Naive thymus-derived CD4-positive, alpha-beta T cell (primary cell): ENCODE measurements around the gene COP1. TPM values are rescaled to one million over a fixed set of nuclear protein-coding genes. Genes with fewer than 3 reads are reported as not detected.
A peak's percentile ranks its signal among the peaks of the same experiment; 100 is the strongest.

Source experiments
- ATAC-seq: fragments of 150-1000 bp; cut with Tn5 transposase; 2 replicates; pipeline ENCODE4 v1.10.0; 2021; ENCODE audit warnings: mild to moderate bottlenecking, moderate library complexity
- CTCF ChIA-PET: fragments of 350-600 bp; sonication (Branson Sonifier 250); formaldehyde crosslinking; loops from one replicate; lab custom pipeline; 2021; ENCODE audit warnings: antibody characterized with exemption; lab: Charles Lee
- POLR2A ChIA-PET: fragments of 350-600 bp; sonication (Branson Sonifier 250); formaldehyde crosslinking; loops from one replicate; lab custom pipeline; 2021; ENCODE audit warnings: antibody characterized with exemption, inconsistent platforms; lab: Charles Lee
- DNase-seq, 9 donors: peaks; one replicate each; pipeline versions ENCODE4 v3.0.0 to v3.0.0-alpha.2; 2020 to 2022; ENCODE audit warnings: mixed read lengths in 1 of 9
- H3K27ac ChIP-seq: one replicate; pipeline ENCODE4 v1.7.0; 2013; ENCODE audit warnings: mild to moderate bottlenecking, low read depth, low read length, moderate library complexity
- H3K27me3 ChIP-seq, 2 donors: one replicate each; pipeline ENCODE4 v1.7.0; 2013; ENCODE audit warnings: low read length in 2 of 2, mild to moderate bottlenecking in 2 of 2, moderate library complexity in 2 of 2; ENCODE audit not compliant: control insufficient read depth in 2 of 2, insufficient read depth in 2 of 2
- H3K36me3 ChIP-seq, 3 experiments: 1 replicate in 2 of 3; 2 replicates in 1 of 3; pipeline ENCODE4 v1.7.0; 2013; ENCODE audit warnings: low read length in 3 of 3, mild to moderate bottlenecking in 3 of 3, moderate library complexity in 1 of 3; ENCODE audit not compliant: insufficient read depth in 3 of 3, control insufficient read depth in 2 of 3
- H3K4me1 ChIP-seq, 2 donors: one replicate each; pipeline ENCODE4 v1.7.0; 2013; ENCODE audit warnings: low read length in 2 of 2, mild to moderate bottlenecking in 2 of 2, moderate library complexity in 1 of 2; ENCODE audit not compliant: control insufficient read depth in 2 of 2, insufficient read depth in 2 of 2
- H3K4me3 ChIP-seq: 2 replicates; pipeline ENCODE4 v1.7.0; 2013; ENCODE audit warnings: mild to moderate bottlenecking, low read length
- H3K9me3 ChIP-seq, 3 experiments: 1 replicate in 2 of 3; 2 replicates in 1 of 3; pipeline ENCODE4 v1.7.0; 2013; ENCODE audit warnings: low read length in 3 of 3; ENCODE audit not compliant: control insufficient read depth in 2 of 3
- H3K27ac Mint-ChIP-seq, 9 donors: one replicate each; pipeline ENCODE4 v1.8.0; 2020 to 2022; ENCODE audit warnings: mixed read lengths in 9 of 9, mild to moderate bottlenecking in 8 of 9, moderate library complexity in 5 of 9, inconsistent platforms in 2 of 9
- H3K27me3 Mint-ChIP-seq, 5 donors: one replicate each; pipeline ENCODE4 v1.8.0; 2021 to 2022; ENCODE audit warnings: mixed read lengths in 5 of 5, mild to moderate bottlenecking in 1 of 5
- H3K36me3 Mint-ChIP-seq, 5 donors: one replicate each; pipeline ENCODE4 v1.8.0; 2020 to 2022; ENCODE audit warnings: mixed read lengths in 5 of 5, mild to moderate bottlenecking in 3 of 5, inconsistent platforms in 1 of 5
- H3K4me1 Mint-ChIP-seq, 7 donors: one replicate each; pipeline ENCODE4 v1.8.0; 2020 to 2022; ENCODE audit warnings: mixed read lengths in 7 of 7, mild to moderate bottlenecking in 3 of 7, inconsistent platforms in 1 of 7
- H3K4me3 Mint-ChIP-seq, 10 donors: one replicate each; pipeline ENCODE4 v1.8.0; 2020 to 2022; ENCODE audit warnings: mild to moderate bottlenecking in 10 of 10, mixed read lengths in 10 of 10, moderate library complexity in 6 of 10, inconsistent platforms in 2 of 10
- H3K9me3 Mint-ChIP-seq, 11 donors: one replicate each; pipeline ENCODE4 v1.8.0; 2020 to 2022; ENCODE audit warnings: mixed read lengths in 11 of 11, mild to moderate bottlenecking in 4 of 11, inconsistent platforms in 1 of 11, moderate library complexity in 1 of 11
- intact Hi-C, 2 donors: fragments of 100-400 bp; cut with micrococcal nuclease; formaldehyde crosslinking; loops; one replicate each; pipeline ENCODE4 v1.15.1; 2023
- polyA plus RNA-seq, 2 donors: library from polyadenylated mRNA; unstranded; fragments of 300-500 nt; fragmentation: Illumina TruSeq; gene quantifications; one replicate each; pipeline ENCODE4 v1.2.3, GENCODE V29; 2021
- total RNA-seq, 6 experiments: library from RNA in 5 of 6; stranded (reverse) in 5 of 6; gene quantifications; 1 replicate in 5 of 6; 2 replicates in 1 of 6; pipeline ENCODE4 v1.2.3 and lab custom pipeline; 2021 to 2026

The COP1 gene
- total and polyA plus RNA-seq, 7 experiments from 2014 or later: 39.1 to 57.0 (median 43.9) TPM

GRCh38 chr1:176110203-176110602 lies 96.9 kb downstream of the COP1 start:
- peaks cover 0 to 20% (median 5%) of the 10 kb centered on the region in 7 donors for H3K4me1 Mint-ChIP-seq
- peaks cover 0 to 29% (median 6%) of the 10 kb centered on the region in 11 donors for H3K9me3 Mint-ChIP-seq
- no peak for ATAC-seq
- H3K36me3 ChIP-seq: peaks cover 0 to 11% (median 0%) of the 10 kb centered on the region in 3 experiments
- no peaks in the 10 kb centered on the region for H3K27me3 ChIP-seq
- no peak overlapping the region for H3K27ac ChIP-seq
- POLR2A ChIA-PET: no interaction called here
- no peaks in the 10 kb centered on the region for H3K4me1 ChIP-seq
- no peak overlapping the region for H3K4me3 Mint-ChIP-seq
- H3K27ac Mint-ChIP-seq: no peak overlapping the region
- peaks cover 21 to 78% (median 71%) of the 10 kb centered on the region in 5 donors for H3K36me3 Mint-ChIP-seq
- DNase-seq: no peak
- no peaks in the 10 kb centered on the region for H3K9me3 ChIP-seq
- H3K4me3 ChIP-seq: no peak overlapping the region
- CTCF ChIA-PET: interaction anchor here (0.6 kb wide), 1 partner anchor 13 kb away, joined by 7 read pairs; no protein-coding TSS in a partner anchor
- no peaks in the 10 kb centered on the region for H3K27me3 Mint-ChIP-seq
- intact Hi-C loops: no loop called here

GRCh38 chr1:176102768-176103350 lies 104.2 kb downstream of the COP1 start:
- ATAC-seq (no peak), DNase-seq (no peak)
- H3K27ac ChIP-seq: no peak overlapping the region
- peaks cover 0 to 4% (median 0%) of the 10 kb centered on the region in 7 donors for H3K4me1 Mint-ChIP-seq
- intact Hi-C loops: no loop called here
- peaks cover 0 to 21% (median 0%) of the 10 kb centered on the region in 3 experiments for H3K9me3 ChIP-seq
- POLR2A ChIA-PET: no interaction called here
- H3K27me3 ChIP-seq: no peaks in the 10 kb centered on the region
- peaks cover 13 to 88% (median 81%) of the 10 kb centered on the region in 5 donors for H3K36me3 Mint-ChIP-seq
- H3K4me3 ChIP-seq: no peak overlapping the region
- H3K4me3 Mint-ChIP-seq: no peak overlapping the region
- H3K36me3 ChIP-seq: peaks cover 0 to 46% (median 0%) of the 10 kb centered on the region in 3 experiments
- H3K27me3 Mint-ChIP-seq: no peaks in the 10 kb centered on the region
- no peaks in the 10 kb centered on the region for H3K4me1 ChIP-seq
- peaks cover 0 to 69% (median 44%) of the 10 kb centered on the region in 11 donors for H3K9me3 Mint-ChIP-seq
- CTCF ChIA-PET: no interaction called here
- no peak overlapping the region for H3K27ac Mint-ChIP-seq

GRCh38 chr1:176101951-176102642 lies 105.0 kb downstream of the COP1 start:
- Histone ChIP-seq H3K27me3 (no peaks in the 10 kb centered on the region), H3K27ac (no peak overlapping the region), H3K4me1 (no peaks in the 10 kb centered on the region), H3K36me3 (peaks cover 0 to 52% (median 0%) of the 10 kb centered on the region in 3 experiments), H3K4me3 (no peak overlapping the region), H3K9me3 (peaks cover 0 to 22% (median 0%) of the 10 kb centered on the region in 3 experiments)
- Mint-ChIP-seq H3K4me3 (no peak overlapping the region), H3K4me1 (peaks cover 0 to 4% (median 0%) of the 10 kb centered on the region in 7 donors), H3K9me3 (peaks cover 0 to 76% (median 45%) of the 10 kb centered on the region in 11 donors), H3K27me3 (no peaks in the 10 kb centered on the region), H3K36me3 (peaks cover 13 to 88% (median 81%) of the 10 kb centered on the region in 5 donors), H3K27ac (no peak overlapping the region)
- ChIA-PET POLR2A (no interaction called here), CTCF (no interaction called here)
- ATAC-seq: no peak
- intact Hi-C loops: no loop called here
- no peak for DNase-seq

GRCh38 chr1:176098560-176098959 lies 108.5 kb downstream of the COP1 start:
- H3K27me3 ChIP-seq: no peaks in the 10 kb centered on the region
- no peak for DNase-seq
- ChIA-PET POLR2A (no interaction called here), CTCF (no interaction called here)
- peaks cover 0 to 46% (median 0%) of the 10 kb centered on the region in 3 experiments for H3K36me3 ChIP-seq
- no peak overlapping the region for H3K27ac ChIP-seq
- no peak overlapping the region for H3K4me3 Mint-ChIP-seq
- no peak overlapping the region for H3K27ac Mint-ChIP-seq
- no peaks in the 10 kb centered on the region for H3K4me1 ChIP-seq
- intact Hi-C loops: no loop called here
- H3K36me3 Mint-ChIP-seq: peaks cover 13 to 83% (median 72%) of the 10 kb centered on the region in 5 donors
- no peaks in the 10 kb centered on the region for H3K27me3 Mint-ChIP-seq
- peaks cover 0 to 74% (median 46%) of the 10 kb centered on the region in 11 donors for H3K9me3 Mint-ChIP-seq
- peaks cover 0 to 4% (median 0%) of the 10 kb centered on the region in 7 donors for H3K4me1 Mint-ChIP-seq
- H3K4me3 ChIP-seq: no peak overlapping the region
- H3K9me3 ChIP-seq: peaks cover 0 to 22% (median 0%) of the 10 kb centered on the region in 3 experiments
- ATAC-seq: no peak

GRCh38 chr1:176096015-176096414 lies 111.1 kb downstream of the COP1 start:
- peaks cover 8 to 71% (median 56%) of the 10 kb centered on the region in 5 donors for H3K36me3 Mint-ChIP-seq
- ChIA-PET CTCF (no interaction called here), POLR2A (no interaction called here)
- intact Hi-C loops: no loop called here
- ATAC-seq (no peak), DNase-seq (no peak)
- no peaks in the 10 kb centered on the region for H3K27me3 Mint-ChIP-seq
- peaks cover 0 to 60% (median 32%) of the 10 kb centered on the region in 11 donors for H3K9me3 Mint-ChIP-seq
- H3K4me3 ChIP-seq: no peak overlapping the region
- peaks cover 0 to 6% (median 0%) of the 10 kb centered on the region in 7 donors for H3K4me1 Mint-ChIP-seq
- no peaks in the 10 kb centered on the region for H3K4me1 ChIP-seq
- peaks cover 0 to 16% (median 0%) of the 10 kb centered on the region in 3 experiments for H3K9me3 ChIP-seq
- no peak overlapping the region for H3K27ac ChIP-seq
- no peak overlapping the region for H3K4me3 Mint-ChIP-seq
- H3K36me3 ChIP-seq: peaks cover 0 to 31% (median 0%) of the 10 kb centered on the region in 3 experiments
- H3K27me3 ChIP-seq: no peaks in the 10 kb centered on the region
- H3K27ac Mint-ChIP-seq: no peak overlapping the region

- Histone ChIP-seq H3K4me3 (no peak overlapping the region), H3K27ac (no peak overlapping the region), H3K27me3 (no peaks in the 10 kb centered on the region), H3K36me3 (no peaks in the 10 kb centered on the region), H3K9me3 (no peaks in the 10 kb centered on the region), H3K4me1 (no peaks in the 10 kb centered on the region)
- intact Hi-C loops: no loop called here
- no peak overlapping the region for H3K4me3 Mint-ChIP-seq
- DNase-seq (no peak), ATAC-seq (no peak)
- CTCF ChIA-PET: no interaction called here
- no peaks in the 10 kb centered on the region for H3K27me3 Mint-ChIP-seq
- peaks cover 5 to 60% (median 42%) of the 10 kb centered on the region in 5 donors for H3K36me3 Mint-ChIP-seq
- peaks cover 0 to 38% (median 11%) of the 10 kb centered on the region in 11 donors for H3K9me3 Mint-ChIP-seq
- peak overlapping the region in 3 of 9 donors; percentile 4 to 44 (median 25) for H3K27ac Mint-ChIP-seq
- POLR2A ChIA-PET: no interaction called here
- H3K4me1 Mint-ChIP-seq: peaks cover 0 to 11% (median 7%) of the 10 kb centered on the region in 7 donors
Measured at GRCh38 chr1:176090766-176091165, 116.3 kb downstream of the COP1 start.
